ENCODE data around the gene ATF6.

The ATF6 gene

DNA sequence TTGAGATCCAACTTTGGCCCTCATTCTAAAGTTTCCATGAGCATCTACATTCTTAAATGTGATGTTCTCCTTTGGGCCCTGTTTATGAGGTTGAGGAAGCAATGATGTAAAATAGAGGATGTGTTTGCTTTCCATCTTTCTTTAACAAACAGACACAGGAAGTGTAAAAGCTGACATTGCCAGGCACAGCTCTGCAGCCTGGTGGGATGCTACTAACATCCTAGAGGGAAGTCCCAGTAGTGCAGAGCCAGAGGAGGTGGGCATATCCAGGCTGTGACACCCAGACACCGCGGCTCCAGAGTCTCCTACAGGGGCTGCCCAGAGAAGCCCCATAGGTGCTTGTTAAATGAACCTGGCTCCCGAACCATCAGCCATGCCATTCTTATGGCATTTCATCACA is 241.3 kb downstream of the ATF6 start:
- Histone ChIP-seq H3K9ac (ENCODE audit: low read depth, low read length) (no peak overlapping the region), H3K36me3 (ENCODE audit: insufficient read depth, low read length) (no peaks in the 10 kb centered on the region), H3K4me1 (ENCODE audit: insufficient read depth, low read length) (peaks cover 8% of the 10 kb centered on the region; the same call in 1 of the 2 replicates), H3K9me3 (ENCODE audit: control insufficient read depth, insufficient read depth, low read length) (no peaks in the 10 kb centered on the region)

DNA sequence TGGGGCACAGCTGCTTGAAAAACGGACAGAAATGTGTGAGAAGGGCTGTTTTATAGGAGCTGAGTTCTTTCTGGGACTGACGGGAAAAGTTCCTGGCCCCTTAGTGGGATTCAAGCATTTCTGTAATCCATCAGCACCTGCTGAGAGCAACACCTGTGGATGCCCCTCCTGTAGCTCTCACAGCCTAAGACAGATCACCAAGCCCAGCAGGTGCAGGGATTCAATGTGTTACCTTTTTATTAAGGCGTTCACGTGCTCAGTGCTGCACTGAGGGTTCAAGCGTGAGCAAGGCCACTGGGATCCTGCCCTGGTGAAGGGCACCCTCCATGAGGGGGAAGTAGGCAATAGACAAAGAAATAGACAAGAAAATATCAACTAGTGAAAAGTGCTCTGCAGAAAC is 242.7 kb downstream of the ATF6 start:
- no peak overlapping the region for H3K9ac ChIP-seq (ENCODE audit: low read depth, low read length)
- H3K4me1 ChIP-seq (ENCODE audit: insufficient read depth, low read length) = no peaks in the 10 kb centered on the region; the same call in 1 of the 2 replicates

DNA sequence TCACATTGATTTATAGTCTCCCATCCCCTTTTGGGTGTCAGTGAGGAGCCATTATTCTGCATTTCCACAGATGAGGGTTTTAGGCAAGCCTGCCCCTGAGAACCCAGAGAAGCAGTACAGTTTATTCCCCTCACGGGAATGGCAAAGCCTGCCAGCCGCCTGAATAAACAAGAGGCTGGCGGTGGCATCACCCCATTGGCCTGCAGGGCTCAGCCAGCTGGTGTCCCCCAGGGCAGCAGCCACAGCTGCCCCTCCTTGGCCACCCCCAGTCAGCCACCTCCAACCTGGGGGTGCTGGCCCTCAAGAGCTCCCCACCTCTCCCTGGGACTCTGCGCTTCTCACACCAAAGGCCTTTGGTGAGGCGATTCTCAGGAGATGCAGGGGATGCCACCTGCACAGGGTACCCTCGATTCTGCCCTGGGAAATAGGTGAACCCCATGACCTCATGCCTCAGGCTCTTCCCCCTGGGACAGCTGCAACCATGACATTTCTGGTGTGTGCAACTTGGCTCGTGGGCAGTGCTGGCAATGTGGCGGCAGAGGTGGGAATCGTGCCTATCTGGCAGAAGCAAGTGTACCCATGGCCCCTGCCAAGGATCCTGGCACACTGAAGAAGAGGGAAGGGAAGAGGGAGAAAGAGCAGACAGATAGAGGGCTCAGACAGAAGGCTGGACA is 243.5 kb downstream of the ATF6 start:
- Histone ChIP-seq H3K4me1 (ENCODE audit: insufficient read depth, low read length) (no peaks in the 10 kb centered on the region; the same call in 1 of the 2 replicates), H3K9me3 (ENCODE audit: control insufficient read depth, insufficient read depth, low read length) (no peaks in the 10 kb centered on the region), H3K36me3 (ENCODE audit: insufficient read depth, low read length) (no peaks in the 10 kb centered on the region), H3K9ac (ENCODE audit: low read depth, low read length) (no peak overlapping the region)

More for the DNA sequence above, 242.7 kb downstream of the ATF6 start:
- Histone ChIP-seq H3K9me3 (ENCODE audit: control insufficient read depth, insufficient read depth, low read length) (no peaks in the 10 kb centered on the region), H3K36me3 (ENCODE audit: insufficient read depth, low read length) (no peaks in the 10 kb centered on the region)

- Histone ChIP-seq H3K4me1 (ENCODE audit: insufficient read depth, low read length) (no peaks in the 10 kb centered on the region; the same call in 1 of the 2 replicates), H3K9me3 (ENCODE audit: control insufficient read depth, insufficient read depth, low read length) (no peaks in the 10 kb centered on the region), H3K9ac (ENCODE audit: low read depth, low read length) (no peak overlapping the region), H3K36me3 (ENCODE audit: insufficient read depth, low read length) (no peaks in the 10 kb centered on the region)
Observed at GRCh38 chr1:162010175-162010506, 244.0 kb downstream of the ATF6 start.

- Histone ChIP-seq H3K9ac (ENCODE audit: low read depth, low read length) (no peak overlapping the region), H3K4me1 (ENCODE audit: insufficient read depth, low read length) (no peaks in the 10 kb centered on the region; the same call in 1 of the 2 replicates), H3K36me3 (ENCODE audit: insufficient read depth, low read length) (no peaks in the 10 kb centered on the region), H3K9me3 (ENCODE audit: control insufficient read depth, insufficient read depth, low read length) (no peaks in the 10 kb centered on the region)
Observed at GRCh38 chr1:162011337-162012012, 245.4 kb downstream of the ATF6 start.

GRCh38 chr1:162013289-162013688 is 247.2 kb downstream of the ATF6 start:
- no peaks in the 10 kb centered on the region for H3K9me3 ChIP-seq (ENCODE audit: control insufficient read depth, insufficient read depth, low read length)
- H3K36me3 ChIP-seq (ENCODE audit: insufficient read depth, low read length) = no peaks in the 10 kb centered on the region
- no peaks in the 10 kb centered on the region; the same call in 1 of the 2 replicates for H3K4me1 ChIP-seq (ENCODE audit: insufficient read depth, low read length)
- no peak overlapping the region for H3K9ac ChIP-seq (ENCODE audit: low read depth, low read length)
